Measurements from ENCODE around the gene DNASE1L2.

Gene DNASE1L2, protein sequence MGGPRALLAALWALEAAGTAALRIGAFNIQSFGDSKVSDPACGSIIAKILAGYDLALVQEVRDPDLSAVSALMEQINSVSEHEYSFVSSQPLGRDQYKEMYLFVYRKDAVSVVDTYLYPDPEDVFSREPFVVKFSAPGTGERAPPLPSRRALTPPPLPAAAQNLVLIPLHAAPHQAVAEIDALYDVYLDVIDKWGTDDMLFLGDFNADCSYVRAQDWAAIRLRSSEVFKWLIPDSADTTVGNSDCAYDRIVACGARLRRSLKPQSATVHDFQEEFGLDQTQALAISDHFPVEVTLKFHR

DNA sequence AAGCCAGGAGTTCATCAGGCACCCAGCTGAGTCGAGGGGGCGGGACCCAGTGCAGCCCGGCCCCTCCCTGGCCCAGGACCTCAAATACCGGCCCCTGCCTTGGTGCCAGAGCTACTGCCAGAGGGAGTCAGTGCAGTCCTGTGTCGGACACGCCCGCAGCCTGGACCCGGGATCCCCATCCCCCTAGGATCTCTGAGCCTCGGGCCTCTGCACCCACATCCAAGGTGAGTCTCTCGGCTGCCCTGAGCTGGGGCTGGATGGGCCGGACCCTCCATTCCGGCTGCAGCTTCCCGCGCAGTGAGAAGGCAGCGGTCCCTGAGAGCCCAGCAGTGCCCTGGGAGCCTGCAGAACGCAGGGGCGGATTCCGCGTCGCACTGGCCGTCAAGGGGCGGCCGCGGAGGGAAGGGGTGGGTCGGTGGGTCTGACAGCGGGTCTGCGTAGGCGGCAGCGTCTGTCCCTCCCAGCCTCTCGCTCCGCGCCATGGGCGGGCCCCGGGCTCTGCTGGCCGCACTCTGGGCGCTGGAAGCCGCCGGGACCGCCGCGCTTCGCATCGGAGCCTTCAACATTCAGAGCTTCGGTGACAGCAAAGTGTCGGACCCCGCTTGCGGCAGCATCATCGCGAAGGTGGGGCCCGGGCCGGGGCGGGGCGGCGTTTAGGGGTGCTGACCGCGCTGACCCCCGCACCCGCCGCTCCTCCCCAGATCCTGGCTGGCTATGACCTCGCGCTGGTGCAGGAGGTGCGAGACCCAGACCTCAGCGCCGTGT, at the start of gene DNASE1L2:
Gene DNASE1L2, plus strand, starts transcription at position 108 of the 765 bp plus-strand sequence. Its CDS starts 373 bp downstream, at position 481.
- no peak for DNase-seq (ENCODE audit: low read depth in 2 of 2)

DNA sequence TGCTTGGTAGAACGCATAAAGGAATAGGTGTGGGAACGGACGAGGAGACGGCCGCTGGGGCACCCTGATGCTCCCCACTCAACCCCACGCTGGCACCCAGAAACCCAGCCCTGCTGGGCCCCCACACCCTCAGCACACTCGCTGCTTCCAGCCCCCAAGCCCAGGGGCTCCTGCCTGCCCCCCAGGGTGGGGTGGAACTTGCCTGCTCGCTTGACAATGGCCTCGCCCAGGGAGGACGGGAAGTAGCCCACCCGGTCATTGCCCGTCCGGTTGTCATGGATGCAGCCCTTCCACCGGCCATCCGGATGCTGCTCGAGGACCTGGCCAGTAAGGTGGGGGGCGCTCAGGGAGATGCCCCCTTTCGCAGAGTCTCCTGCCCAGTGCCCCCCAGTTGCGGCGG, 49.7 kb upstream of the DNASE1L2 start:
- no peak for DNase-seq (ENCODE audit: low read depth in 2 of 2)

DNA sequence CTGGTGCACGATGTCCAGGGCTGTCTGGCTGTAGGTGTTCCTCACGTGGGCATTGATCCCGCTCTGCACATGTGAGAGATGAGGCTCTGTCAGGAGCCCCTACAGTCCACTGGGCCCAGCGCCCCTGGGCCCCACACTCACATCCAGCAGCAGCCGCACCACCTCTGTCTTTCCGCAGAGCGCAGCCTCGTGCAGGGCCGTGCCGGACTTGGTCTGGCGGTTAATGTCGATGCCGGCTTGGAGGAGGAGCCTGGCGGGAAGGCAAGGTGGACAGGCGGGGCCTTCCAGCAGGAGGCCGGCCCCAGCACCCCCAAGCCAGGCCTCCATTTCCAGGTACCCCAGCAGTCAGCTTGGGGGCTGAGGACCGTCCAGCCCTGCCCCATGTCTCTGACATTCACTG, 49.0 kb upstream of the DNASE1L2 start:
- DNase-seq (ENCODE audit: low read depth in 2 of 2), result no peak

DNA sequence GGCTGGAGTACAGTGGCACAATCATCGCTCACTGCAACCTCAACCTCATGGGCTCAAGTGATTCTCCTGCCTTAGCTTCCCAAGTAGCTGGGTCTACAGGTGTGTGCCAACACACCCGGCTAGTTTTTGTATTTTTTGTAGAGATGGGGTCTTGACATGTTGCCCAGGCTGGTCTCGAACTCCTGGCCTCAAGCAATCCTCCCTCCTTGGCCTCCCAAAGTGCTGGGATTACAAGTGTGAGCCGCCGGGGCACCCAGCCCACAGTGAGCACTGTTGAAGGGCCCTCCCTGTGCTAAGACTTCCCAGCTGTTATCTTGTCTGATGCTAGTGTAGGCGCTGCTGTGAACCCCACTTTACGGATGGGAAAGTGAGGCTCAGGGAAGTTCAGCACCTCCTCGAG, 47.8 kb upstream of the DNASE1L2 start:
- DNase-seq (ENCODE audit: low read depth in 2 of 2), result no peak

DNA sequence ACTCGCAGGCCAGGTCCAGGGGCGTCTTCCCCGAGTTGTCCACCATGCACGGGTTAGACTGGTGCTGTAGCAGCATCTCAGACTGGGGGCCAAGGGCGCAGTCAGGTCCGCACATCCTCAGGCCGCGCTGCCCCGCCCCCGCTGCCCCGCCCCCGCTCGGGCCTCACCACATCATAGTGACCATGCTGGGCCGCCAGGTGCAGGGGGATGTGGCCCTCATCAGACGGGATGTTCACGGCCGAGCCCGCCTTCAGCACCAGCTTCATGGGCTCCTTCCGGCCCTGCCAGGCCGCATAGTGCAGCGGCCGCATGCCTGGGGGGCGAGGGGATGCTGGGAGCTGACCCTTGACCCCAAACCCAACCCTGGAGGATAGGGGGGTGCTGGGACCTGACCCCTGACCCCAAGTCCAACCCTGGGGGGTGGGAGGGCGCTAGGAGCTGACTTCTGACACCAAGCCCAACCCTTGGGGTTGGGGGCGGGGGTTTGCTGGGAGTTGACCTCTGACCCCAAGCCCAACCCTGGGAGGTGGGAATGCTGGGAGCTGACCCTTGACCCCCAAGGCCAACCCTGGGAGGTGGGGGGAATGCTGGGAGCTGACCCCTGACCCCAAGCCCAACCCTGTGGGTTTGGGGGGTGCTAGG, 46.9 kb upstream of the DNASE1L2 start:
- no peak for DNase-seq (ENCODE audit: low read depth in 2 of 2)

DNA sequence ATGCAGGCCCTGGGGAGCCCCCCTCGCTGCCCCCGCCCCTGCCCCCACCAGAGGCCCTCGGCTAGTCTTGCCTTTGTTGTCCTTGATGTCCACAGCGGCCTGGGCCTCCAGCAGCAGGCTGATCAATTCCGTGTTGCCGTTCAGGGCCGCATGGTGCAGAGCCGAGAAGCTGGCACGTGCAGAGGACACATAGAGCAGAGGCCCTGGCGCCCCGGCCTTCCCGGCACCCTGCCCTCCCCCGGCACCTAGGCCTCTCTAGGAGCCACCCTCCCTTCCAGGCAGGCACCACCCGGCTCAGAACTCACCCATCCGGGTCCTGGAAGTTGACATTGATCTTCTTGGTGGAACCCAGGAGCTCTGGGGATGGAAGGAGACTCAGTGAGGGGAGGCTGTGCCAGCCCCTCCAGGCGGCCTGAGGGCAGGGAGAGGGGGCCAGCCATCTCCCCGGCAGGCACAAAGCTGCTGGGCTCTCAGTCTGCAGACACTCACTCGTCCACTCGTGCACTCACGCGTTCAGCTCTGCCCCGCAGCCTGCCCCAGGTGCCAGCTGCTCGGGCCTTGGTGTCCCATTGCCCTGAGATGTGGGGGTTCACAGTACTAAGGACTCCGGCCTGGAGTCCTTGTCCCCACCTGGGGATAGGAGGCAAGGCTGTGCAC, 46.1 kb upstream of the DNASE1L2 start:
- DNase-seq (ENCODE audit: low read depth in 2 of 2), result no peak

DNA sequence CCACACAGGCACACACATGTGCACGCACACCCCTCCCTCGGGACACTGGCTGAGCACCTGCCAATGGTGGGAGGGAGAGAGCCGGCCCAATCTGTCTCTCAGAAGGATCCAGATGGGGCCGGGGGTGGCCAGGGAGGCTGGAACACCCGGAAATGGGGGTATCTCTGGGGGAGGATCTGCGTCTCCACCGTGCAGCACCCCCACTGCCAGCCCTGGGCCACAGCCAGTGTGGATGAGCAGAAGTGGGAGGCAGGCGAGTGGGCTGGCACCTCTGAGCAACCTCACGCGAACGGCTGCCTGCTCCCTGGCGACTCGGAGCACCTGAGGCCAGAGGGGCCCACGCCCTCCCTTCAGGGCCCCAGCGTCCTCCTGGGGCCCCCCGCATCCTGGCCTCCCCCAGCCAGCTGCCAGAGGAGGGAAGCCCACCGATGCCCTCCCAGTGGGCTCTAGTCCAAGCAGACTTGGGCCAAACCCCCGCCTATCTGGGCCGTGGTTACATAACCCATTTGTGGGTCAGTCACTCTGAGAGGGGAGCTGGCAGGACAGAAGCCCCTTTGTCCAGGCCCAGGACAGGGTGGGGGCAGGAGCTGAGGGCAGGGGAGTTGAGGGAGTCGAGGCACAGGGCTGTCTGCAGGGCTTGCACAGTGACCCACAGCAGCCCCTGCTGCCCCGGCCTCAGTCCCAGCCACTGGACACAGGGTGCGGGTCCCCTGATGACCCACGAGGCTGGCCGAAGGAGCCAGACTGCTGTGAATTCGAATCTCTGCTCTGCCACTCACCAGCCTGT, 45.4 kb upstream of the DNASE1L2 start:
- no peak for DNase-seq (ENCODE audit: low read depth in 2 of 2)

DNA sequence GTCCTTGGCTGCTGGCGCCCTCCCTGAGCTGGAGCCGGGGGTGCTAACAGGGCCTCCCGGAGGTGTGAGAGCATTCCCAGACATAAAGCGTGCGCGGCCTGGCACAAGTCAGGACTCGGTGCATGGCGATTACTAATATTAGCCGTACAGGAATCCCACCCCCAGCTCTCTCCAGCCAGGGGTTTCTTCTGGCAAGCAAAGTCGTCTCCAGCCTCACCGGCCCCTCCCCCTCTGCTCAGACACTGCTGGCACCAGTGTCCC, 44.9 kb upstream of the DNASE1L2 start:
- DNase-seq (ENCODE audit: low read depth in 2 of 2), result no peak

DNA sequence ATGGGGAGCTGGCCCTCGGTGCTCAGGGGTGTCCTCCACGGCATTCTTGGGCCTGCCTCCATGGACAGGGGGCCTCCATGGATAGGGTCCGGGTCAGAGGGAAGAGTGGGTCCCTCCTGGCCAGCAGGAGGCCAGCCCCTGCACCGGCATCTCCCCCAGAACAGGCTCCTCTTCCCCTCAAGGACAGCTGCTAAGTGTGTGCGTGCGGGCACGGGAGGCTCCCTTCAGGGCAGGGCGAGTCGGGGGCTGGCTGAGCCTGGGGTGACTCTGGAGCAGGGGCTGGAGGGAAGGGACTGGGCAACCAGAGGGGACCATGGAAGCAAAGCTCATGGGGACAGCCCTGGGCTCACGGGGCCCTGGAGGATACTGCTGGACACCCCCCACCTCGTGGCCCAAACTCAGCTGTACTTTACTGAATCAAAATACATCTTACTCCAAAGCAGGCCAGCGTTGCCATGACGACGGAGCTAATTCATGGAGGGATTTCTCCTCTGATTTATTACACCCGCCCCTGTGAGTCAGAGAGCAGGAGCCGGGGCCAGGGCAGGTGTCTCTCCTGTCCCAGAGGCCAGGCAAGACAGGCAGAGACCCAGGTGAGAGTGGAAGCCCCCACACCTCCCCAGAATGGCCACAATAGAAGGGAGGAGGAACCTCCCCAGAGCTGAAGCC, 41.9 kb upstream of the DNASE1L2 start:
- no peak for DNase-seq (ENCODE audit: low read depth in 2 of 2)

DNA sequence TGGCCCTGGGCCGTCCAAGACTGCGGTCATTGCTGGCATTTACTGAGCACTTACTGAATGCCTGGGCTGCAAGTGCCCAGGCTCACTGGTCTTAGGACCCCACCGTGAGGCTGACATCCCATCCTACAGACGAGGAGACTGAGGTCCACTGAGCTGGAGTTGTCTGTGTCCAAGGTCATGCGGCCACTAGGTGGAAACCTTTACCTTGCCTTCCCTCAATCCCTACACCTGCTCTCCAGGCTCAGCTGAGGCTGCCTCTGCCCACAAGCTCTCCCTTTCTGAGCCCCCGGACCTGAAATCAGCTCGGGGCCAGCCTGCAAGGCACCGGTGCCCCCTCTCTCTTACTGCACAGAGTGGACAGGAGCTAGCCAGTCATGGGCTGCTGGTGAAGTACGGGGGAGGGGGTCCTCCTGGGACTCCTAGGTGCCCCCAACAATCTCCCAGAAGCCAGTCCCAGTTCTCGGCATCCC, 41.4 kb upstream of the DNASE1L2 start:
- DNase-seq (ENCODE audit: low read depth in 2 of 2), result peak; percentile 30 to 37

DNA sequence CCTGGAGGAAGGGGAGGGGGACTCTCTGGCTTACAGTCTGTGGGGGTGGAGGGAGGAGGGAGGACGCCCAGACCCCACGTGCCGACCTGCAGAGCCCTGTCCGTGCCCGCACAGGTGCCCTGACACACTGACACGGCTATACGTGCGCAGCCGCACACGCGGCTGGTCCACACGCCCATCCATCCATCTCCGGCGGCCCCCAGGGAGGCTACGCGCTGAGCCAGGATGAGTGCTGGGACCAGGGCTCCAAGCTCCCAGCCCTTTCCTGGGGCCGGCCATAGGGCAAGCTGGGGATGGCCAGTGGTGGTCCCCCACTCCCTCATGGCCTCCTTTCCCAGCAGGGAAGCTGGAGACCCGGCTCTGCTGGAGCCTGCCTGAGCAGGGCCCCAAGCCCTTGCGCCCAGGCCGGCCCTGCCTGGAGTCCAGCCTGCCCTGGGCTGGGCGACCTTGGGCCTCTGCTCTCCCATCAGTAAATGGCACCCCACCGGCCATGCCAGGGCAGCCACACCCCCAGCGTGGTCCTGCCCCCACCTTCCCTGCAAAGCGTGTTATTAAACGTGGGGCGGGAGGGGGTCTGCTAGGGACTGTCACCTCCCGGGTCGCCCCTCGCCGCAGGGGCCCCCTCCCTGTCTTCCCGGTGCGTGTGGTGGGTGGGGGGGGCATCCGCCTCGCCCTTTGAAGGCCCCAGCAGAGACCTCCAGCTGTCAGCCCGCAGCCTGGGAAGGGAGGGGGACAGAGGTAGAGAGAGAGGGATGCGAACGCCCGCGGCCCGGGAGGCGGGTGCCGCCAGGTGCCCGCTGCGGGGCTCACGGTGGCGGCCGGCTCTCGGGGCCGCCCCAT, 40.7 kb upstream of the DNASE1L2 start:
- no peak for DNase-seq (ENCODE audit: low read depth in 2 of 2)

DNA sequence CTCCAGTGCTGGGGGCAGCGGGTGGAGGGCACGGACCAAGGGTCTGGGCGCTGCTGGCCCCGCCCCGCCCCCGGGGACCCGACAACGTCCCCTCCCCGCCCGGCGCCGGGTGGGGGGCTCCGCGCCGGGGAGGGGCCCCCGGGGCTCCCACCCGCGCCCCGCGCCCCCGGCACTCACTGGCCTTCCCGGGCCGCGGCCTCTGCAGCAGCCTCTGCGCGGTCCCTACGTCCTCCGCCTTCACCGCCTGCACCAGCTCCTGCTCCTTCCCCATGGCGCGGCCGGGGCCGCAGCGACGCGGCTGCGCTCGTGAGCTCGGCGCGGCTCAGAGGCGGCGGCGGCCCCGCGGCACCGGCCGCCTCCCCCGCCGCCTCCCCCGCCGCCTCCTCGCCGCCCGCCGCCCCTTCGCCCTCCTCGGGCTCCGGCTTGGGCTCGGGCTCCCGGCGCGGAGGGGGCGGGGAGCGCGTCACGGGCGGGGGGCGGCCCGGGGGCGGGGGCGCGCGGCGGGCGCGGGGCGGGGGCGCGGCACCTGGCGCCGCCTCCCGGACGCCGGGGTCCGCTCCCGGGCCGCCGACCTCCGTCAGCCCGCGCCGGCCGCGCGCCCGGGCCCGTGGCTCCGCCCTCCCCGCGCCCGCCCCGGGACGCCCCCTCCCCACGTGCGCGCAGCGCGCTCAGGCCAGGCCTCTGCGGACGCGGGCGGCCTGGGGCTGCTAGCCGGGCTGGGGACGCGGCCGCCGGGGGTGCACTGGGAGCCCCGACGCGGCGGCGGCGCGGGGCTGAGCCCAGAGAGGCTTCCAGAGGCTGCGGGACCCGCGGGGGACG, 39.9 kb upstream of the DNASE1L2 start, which contains the start of gene CASKIN1:
Gene CASKIN1, minus strand, starts transcription at position 444 of the 819 bp plus-strand sequence. Its CDS starts 173 bp downstream, at position 271.
- DNase-seq (ENCODE audit: low read depth in 2 of 2), result no peak

DNA sequence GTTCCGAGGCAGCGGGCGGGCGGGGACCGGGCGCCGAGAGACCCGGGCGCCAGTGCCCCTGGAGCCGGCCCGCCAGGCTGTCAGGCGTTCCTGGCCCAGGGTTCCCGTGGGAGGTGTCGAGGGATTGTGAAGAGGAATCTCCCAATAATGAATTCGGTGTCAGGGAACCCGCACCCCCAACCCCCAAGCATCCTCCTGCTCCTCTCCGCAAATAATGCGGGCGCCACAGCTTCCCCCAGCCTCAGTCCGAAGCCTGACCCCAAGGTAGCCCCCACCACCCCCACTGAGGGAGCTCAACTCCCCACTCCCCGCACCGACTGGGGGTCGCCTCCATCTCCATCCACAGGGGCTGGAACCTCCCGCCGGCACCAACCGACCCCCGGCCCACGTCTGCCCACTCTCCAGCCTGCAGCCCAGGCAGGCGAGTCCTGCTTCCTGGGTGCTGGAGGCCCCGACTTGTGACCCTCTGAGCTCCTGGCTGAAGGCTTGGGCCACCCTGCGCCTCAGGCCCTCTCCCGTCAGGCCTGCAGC, 39.2 kb upstream of the DNASE1L2 start:
- DNase-seq (ENCODE audit: low read depth in 2 of 2), result no peak

DNA sequence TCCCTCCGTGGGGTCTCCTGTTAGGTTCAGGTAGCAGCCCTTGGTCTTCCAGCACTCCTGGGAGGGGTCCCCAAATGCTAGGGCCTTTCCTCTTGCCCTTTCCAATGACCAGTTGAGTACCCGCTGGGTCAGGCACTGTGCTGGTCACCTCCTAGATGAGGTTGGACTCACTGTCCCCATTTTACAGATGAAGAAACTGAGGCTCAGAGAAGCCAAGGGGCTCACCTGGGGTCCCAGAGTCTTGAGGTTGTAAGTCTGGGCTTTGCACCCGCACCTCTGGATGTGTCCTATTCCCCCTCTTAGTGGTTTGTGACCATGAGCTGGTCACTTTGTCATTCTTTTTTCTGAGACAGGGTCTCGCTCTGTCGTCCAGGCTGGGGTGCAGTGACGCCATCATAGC, 38.5 kb upstream of the DNASE1L2 start:
- no peak for DNase-seq (ENCODE audit: low read depth in 2 of 2)

DNA sequence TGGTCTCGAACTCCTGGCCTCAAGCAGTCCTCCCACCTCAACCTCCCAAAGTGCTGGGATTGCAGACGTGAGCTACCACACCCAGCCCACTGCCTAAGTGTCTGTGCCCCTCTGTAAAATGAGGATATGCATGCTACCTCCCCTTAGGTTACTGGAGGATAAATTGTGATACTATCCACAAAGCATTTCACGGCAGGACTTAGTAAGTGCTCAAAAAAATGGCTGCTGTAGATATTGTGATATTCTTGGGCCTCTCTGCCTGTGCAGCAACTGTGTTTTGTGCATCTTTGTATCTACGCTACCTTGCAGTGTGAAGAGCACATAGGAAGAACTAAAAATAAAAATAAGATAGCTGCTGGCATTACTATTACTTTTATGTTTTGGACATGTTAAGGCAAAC, 38.0 kb upstream of the DNASE1L2 start:
- DNase-seq (ENCODE audit: low read depth in 2 of 2), result no peak

DNA sequence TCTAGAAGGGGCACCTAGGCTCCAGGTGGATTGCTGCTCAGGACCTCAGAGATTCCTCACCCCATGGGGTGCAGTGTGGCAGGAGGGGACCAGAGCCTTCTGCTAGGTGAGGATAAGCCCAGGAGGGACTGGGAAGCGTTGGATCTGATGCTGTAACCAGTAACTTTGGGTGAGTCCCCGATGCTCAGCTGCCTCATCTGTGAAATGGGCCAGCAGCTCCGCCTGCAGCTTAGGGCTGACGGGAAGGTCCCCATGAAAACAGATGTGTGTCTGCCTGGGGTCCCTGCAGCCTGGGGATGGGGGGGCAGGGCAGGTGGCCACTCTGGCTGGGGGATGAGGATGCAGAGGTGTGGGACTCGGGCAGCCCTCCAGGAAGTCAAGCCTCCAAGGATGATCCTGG, 37.1 kb upstream of the DNASE1L2 start:
- no peak for DNase-seq (ENCODE audit: low read depth in 2 of 2)

DNA sequence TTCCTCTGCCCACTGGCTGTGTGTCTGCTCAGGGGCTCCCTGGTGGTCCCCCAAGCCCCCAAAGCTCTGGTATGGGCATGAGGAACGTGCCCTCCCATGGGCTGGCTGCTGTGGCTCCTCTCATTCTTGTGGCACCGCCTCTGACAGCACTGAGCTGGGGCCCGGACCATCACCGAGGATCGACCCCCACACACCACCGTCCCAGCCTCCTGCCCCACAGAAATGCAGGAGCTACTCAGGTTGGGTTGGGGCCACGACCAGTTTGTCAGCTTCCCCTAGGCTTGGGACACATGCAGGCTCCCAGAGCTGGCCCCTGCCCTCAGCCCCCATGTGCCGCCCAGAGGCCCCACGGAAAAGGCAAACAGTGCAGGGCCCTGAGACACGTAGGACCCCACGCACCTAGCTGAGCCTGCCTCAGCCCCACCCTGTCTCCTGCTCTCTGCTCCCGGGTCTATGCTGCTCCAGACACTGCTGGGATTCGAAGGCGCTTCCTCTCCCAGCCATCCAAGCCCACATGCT, 36.6 kb upstream of the DNASE1L2 start:
- DNase-seq (ENCODE audit: low read depth in 2 of 2), result no peak

DNA sequence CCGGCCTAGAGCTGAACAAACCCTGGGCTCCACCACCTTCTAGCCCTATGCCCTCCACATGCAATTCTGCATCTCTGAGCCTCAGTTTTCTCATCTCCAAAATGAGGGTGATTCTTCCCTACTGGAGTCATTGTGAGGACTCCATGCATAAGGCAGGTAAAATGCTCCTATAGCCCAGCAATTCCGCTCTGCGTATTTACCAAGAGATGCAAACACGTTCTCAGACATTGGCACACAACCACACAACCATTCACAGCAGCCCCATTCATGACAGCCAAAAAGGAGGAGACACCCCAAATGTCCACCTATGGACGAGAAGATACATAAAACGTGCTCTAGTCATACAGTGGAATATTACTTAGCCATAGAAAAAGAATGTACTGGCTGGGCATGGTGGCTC, 35.9 kb upstream of the DNASE1L2 start:
- no peak for DNase-seq (ENCODE audit: low read depth in 2 of 2)
